HUES48 (cell line): ENCODE results near the gene TRABD.

Experiments used
- H3K27ac ChIP-seq: one replicate; pipeline ENCODE4 v1.7.0; 2013; ENCODE audit warnings: low read depth, low read length, inconsistent platforms
- H3K27me3 ChIP-seq: 2 replicates; pipeline ENCODE4 v1.6.1; 2013; ENCODE audit warnings: mild to moderate bottlenecking, low read length; ENCODE audit not compliant: control insufficient read depth, insufficient read depth
- H3K36me3 ChIP-seq: 2 replicates; pipeline ENCODE4 v1.6.1; 2013; ENCODE audit warnings: low read length; ENCODE audit not compliant: control insufficient read depth, insufficient read depth
- H3K4me1 ChIP-seq: 2 replicates; pipeline ENCODE4 v1.6.1; 2013; ENCODE audit warnings: mild to moderate bottlenecking, low read length; ENCODE audit not compliant: control insufficient read depth, insufficient read depth
- H3K4me3 ChIP-seq: 2 replicates; pipeline ENCODE4 v1.5.1; 2013; ENCODE audit warnings: mild to moderate bottlenecking, low read depth, low read length
- H3K9ac ChIP-seq: 2 replicates; pipeline ENCODE4 v1.6.1; 2013; ENCODE audit warnings: mild to moderate bottlenecking, low read depth, low read length, moderate library complexity
- H3K9me3 ChIP-seq: 2 replicates; pipeline ENCODE4 v1.6.1; 2013; ENCODE audit warnings: low read length; ENCODE audit not compliant: control insufficient read depth, insufficient read depth

Gene TRABD

GRCh38 chr22:50208939-50209892, 23.5 kb downstream of the TRABD start:
- peaks cover 54% of the 10 kb centered on the region for H3K36me3 ChIP-seq

GRCh38 chr22:50209893-50210292, 24.2 kb downstream of the TRABD start:
- Histone ChIP-seq H3K9ac (no peak overlapping the region), H3K27ac (no peak overlapping the region), H3K27me3 (no peaks in the 10 kb centered on the region), H3K4me1 (no peaks in the 10 kb centered on the region), H3K36me3 (peaks cover 57% of the 10 kb centered on the region), H3K4me3 (no peak overlapping the region), H3K9me3 (no peaks in the 10 kb centered on the region)

More at GRCh38 chr22:50208939-50209892, 23.5 kb downstream of the TRABD start:
- Histone ChIP-seq H3K4me1 (no peaks in the 10 kb centered on the region), H3K27me3 (no peaks in the 10 kb centered on the region), H3K27ac (no peak overlapping the region), H3K4me3 (no peak overlapping the region), H3K9me3 (no peaks in the 10 kb centered on the region), H3K9ac (no peak overlapping the region)

GRCh38 chr22:50210378-50211139, 24.8 kb downstream of the TRABD start:
- Histone ChIP-seq H3K27ac (no peak overlapping the region), H3K9me3 (no peaks in the 10 kb centered on the region), H3K36me3 (peaks cover 63% of the 10 kb centered on the region), H3K4me3 (no peak overlapping the region), H3K9ac (no peak overlapping the region), H3K27me3 (no peaks in the 10 kb centered on the region), H3K4me1 (no peaks in the 10 kb centered on the region)

- Histone ChIP-seq H3K36me3 (peaks cover 66% of the 10 kb centered on the region), H3K4me1 (no peaks in the 10 kb centered on the region), H3K27ac (no peak overlapping the region), H3K9ac (no peak overlapping the region), H3K9me3 (no peaks in the 10 kb centered on the region), H3K27me3 (no peaks in the 10 kb centered on the region), H3K4me3 (no peak overlapping the region)
These were observed 25.4 kb downstream of the TRABD start for GRCh38 chr22:50211147-50211546.

GRCh38 chr22:50213263-50213662, 27.6 kb downstream of the TRABD start:
- peaks cover 76% of the 10 kb centered on the region for H3K36me3 ChIP-seq

GRCh38 chr22:50215297-50216054, 29.8 kb downstream of the TRABD start:
- Histone ChIP-seq H3K27ac (no peak overlapping the region), H3K36me3 (peaks cover 79% of the 10 kb centered on the region)

More at GRCh38 chr22:50213263-50213662, 27.6 kb downstream of the TRABD start:
- H3K4me3 ChIP-seq = no peak overlapping the region
- no peaks in the 10 kb centered on the region for H3K4me1 ChIP-seq
- H3K9ac ChIP-seq = no peak overlapping the region
- H3K9me3 ChIP-seq = no peaks in the 10 kb centered on the region
- H3K27ac ChIP-seq = no peak overlapping the region
- H3K27me3 ChIP-seq = no peaks in the 10 kb centered on the region

GRCh38 chr22:50216055-50216683, 30.5 kb downstream of the TRABD start:
- Histone ChIP-seq H3K4me1 (no peaks in the 10 kb centered on the region), H3K36me3 (peaks cover 78% of the 10 kb centered on the region), H3K4me3 (no peak overlapping the region), H3K27ac (no peak overlapping the region), H3K9me3 (no peaks in the 10 kb centered on the region), H3K27me3 (no peaks in the 10 kb centered on the region), H3K9ac (no peak overlapping the region)

More at GRCh38 chr22:50215297-50216054, 29.8 kb downstream of the TRABD start:
- H3K9ac ChIP-seq = no peak overlapping the region
- no peaks in the 10 kb centered on the region for H3K27me3 ChIP-seq
- H3K4me1 ChIP-seq = no peaks in the 10 kb centered on the region
- H3K9me3 ChIP-seq = no peaks in the 10 kb centered on the region
- H3K4me3 ChIP-seq = no peak overlapping the region

GRCh38 chr22:50216684-50217520, 31.2 kb downstream of the TRABD start:
- Histone ChIP-seq H3K27me3 (no peaks in the 10 kb centered on the region), H3K36me3 (peaks cover 82% of the 10 kb centered on the region), H3K27ac (no peak overlapping the region), H3K4me1 (no peaks in the 10 kb centered on the region), H3K9me3 (no peaks in the 10 kb centered on the region), H3K4me3 (no peak overlapping the region), H3K9ac (no peak overlapping the region)

- Histone ChIP-seq H3K27me3 (no peaks in the 10 kb centered on the region), H3K36me3 (peaks cover 82% of the 10 kb centered on the region), H3K4me1 (no peaks in the 10 kb centered on the region), H3K27ac (no peak overlapping the region), H3K4me3 (no peak overlapping the region), H3K9me3 (no peaks in the 10 kb centered on the region), H3K9ac (no peak overlapping the region)
These were observed 31.9 kb downstream of the TRABD start for GRCh38 chr22:50217543-50218152.
